Measurements from ENCODE around the gene DACT1.

- TF ChIP-seq ZNF274 (IDR thresholded peaks at IDR 0.05; ENCODE audit: low read depth, low read length) (no peak), YY1 (IDR thresholded peaks at IDR 0.05; ENCODE audit: insufficient read depth, insufficient read length) (no peak)
Observed at GRCh38 chr14:58638231-58639197, 752 bp downstream of the DACT1 start.
